Kidney (tissue), 14 donors: ENCODE results near the gene KLHL6. TPM values are rescaled to one million over a fixed set of nuclear protein-coding genes. Genes with fewer than 3 reads are reported as not detected.
"Not testable (repeated sequence)": the region's sequence is repeated elsewhere in the genome, so short reads cannot be mapped to it uniquely, and the experiment has no call there.

Source experiments
- DNase-seq, 5 donors: peaks; one replicate each; pipeline ENCODE4 v3.0.0-alpha.2; 2013 to 2020
- FAIRE-seq: peaks from 2 replicates; lab custom pipeline; 2012; peaks lifted over from hg19 to GRCh38; lab: Jason Lieb, UNC
- H3K27ac ChIP-seq, 2 donors: one replicate each; pipeline ENCODE4 v1.7.0; 2013; ENCODE audit warnings: low read depth in 2 of 2, low read length in 2 of 2, inconsistent platforms in 1 of 2
- H3K27me3 ChIP-seq: one replicate; pipeline ENCODE4 v1.7.1; 2013; ENCODE audit warnings: low read length, inconsistent platforms; ENCODE audit not compliant: control insufficient read depth, insufficient read depth
- H3K36me3 ChIP-seq, 3 donors: one replicate each; pipeline versions ENCODE4 v1.7.0 to v1.7.1; 2013; ENCODE audit warnings: low read length in 3 of 3, control low read depth in 1 of 3, inconsistent platforms in 1 of 3; ENCODE audit not compliant: insufficient read depth in 3 of 3, control insufficient read depth in 2 of 3
- H3K4me1 ChIP-seq, 3 donors: one replicate each; pipeline versions ENCODE4 v1.7.0 to v1.7.1; 2013; ENCODE audit warnings: low read length in 3 of 3, inconsistent platforms in 1 of 3, low read depth in 1 of 3; ENCODE audit not compliant: control insufficient read depth in 2 of 3, insufficient read depth in 2 of 3
- H3K4me3 ChIP-seq, 3 donors: one replicate each; pipeline versions ENCODE4 v1.7.0 to v1.8.1; 2013; ENCODE audit warnings: low read length in 3 of 3, control low read depth in 1 of 3, inconsistent platforms in 1 of 3
- H3K9ac ChIP-seq, 3 donors: one replicate each; pipeline versions ENCODE4 v1.7.0 to v1.7.1; 2013; ENCODE audit warnings: low read length in 3 of 3, control low read depth in 1 of 3, inconsistent platforms in 1 of 3
- H3K9me3 ChIP-seq, 3 donors: one replicate each; pipeline versions ENCODE4 v1.7.0 to v1.7.1; 2013; ENCODE audit warnings: low read length in 3 of 3, control low read depth in 1 of 3, inconsistent platforms in 1 of 3; ENCODE audit not compliant: control insufficient read depth in 2 of 3, insufficient read depth in 1 of 3
- CTCF ChIP-seq: IDR thresholded peaks from 3 replicates; pipeline ENCODE4 v1.5.1; 2012; ENCODE audit warnings: mild to moderate bottlenecking, moderate library complexity, borderline replicate concordance; ENCODE audit not compliant: insufficient read depth; ENCODE audit errors: extremely low read depth
- intact Hi-C: fragments of 100-400 bp; cut with DNase I; formaldehyde crosslinking; loops from one replicate; pipeline ENCODE4 v1.11.1; 2022
- polyA plus RNA-seq: library from polyadenylated mRNA; stranded (reverse); fragments of 350-450 nt; fragmentation: Illumina TruSeq; extraction: RNeasy Lipid Tissue Mini Kit (QIAGEN cat#74804); gene quantifications from one replicate; pipeline ENCODE4 v1.2.3, GENCODE V29; 2014; ENCODE audit warnings: low read depth, low replicate concordance; ENCODE audit not compliant: insufficient read depth
- total RNA-seq: library from RNA; stranded (reverse); fragmentation: NEBNext Ultra II Directional; extraction: Animal tissue kit (Norgen Biotek cat#: 25700); gene quantifications from one replicate; pipeline ENCODE4 v1.2.1, GENCODE V29; 2021
- donor health status: control.
- donor health status: control.
- donor health status: control.
- donor health status: control.
- donor health status: control.
- donor health status: DM: yes; HTN: yes; CAD: no.
- donor health status: Normal renal cell carcinoma (clear cell type).

Gene KLHL6
- total and polyA plus RNA-seq, 2 donors from 2014 or later: 0.37 to 9.8 TPM

GRCh38 chr3:183524476-183524875, 31.0 kb downstream of the KLHL6 start:
- no peaks in the 10 kb centered on the region for H3K9me3 ChIP-seq
- H3K36me3 ChIP-seq: no peaks in the 10 kb centered on the region
- FAIRE-seq: no peak
- H3K27ac ChIP-seq: no peak overlapping the region
- no peak overlapping the region for H3K9ac ChIP-seq
- no peaks in the 10 kb centered on the region for H3K4me1 ChIP-seq
- no peak for DNase-seq
- H3K4me3 ChIP-seq: no peak overlapping the region
- intact Hi-C loops: no loop called here
- no peak for TF ChIP-seq CTCF
- H3K27me3 ChIP-seq: no peaks in the 10 kb centered on the region

DNA sequence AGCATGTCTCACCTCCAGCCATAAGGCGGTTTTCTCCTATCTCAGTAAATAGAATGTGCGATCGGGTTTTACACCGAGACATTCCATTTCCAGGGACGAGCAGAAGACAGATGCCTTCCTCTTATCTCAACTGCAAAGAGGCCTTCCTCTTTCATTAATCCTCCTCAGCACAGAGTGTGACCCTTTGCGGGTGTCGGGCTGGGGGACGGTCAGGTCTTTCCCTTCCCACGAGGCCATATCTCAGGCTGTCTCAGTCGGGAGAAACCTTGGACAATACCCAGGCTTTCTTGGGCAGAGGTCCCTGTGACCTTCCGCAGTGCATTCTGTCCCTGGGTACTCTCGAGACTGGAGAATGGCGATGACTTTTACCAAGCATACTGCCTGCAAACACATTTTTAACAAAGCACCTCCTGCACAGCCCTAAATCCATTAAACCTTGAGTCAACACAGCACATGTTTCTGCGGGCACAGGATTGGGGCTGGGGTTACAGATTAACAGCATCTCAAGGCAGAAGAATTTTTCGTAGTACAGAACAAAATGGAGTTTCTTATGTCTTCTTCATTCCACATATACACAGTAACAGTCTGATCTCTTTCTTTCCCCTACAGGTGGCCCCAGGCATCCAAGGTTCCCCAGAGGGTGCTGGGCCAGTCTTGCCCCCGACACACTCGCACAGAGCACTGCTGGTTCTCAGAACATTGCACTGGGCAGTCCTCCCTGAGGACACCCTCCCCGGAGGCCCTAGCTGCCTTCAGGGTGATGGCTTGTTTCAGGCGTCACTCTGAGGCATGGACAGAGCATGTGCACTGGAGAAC, 34.6 kb downstream of the KLHL6 start:
- H3K4me3 ChIP-seq, H3K9me3 ChIP-seq, FAIRE-seq, H3K27me3 ChIP-seq, H3K9ac ChIP-seq, DNase-seq, intact Hi-C loops, H3K36me3 ChIP-seq, H3K4me1 ChIP-seq, H3K27ac ChIP-seq: not testable (repeated sequence)

- H3K9me3 ChIP-seq, intact Hi-C loops, H3K36me3 ChIP-seq, H3K27me3 ChIP-seq, H3K27ac ChIP-seq, DNase-seq, H3K4me1 ChIP-seq, H3K9ac ChIP-seq, FAIRE-seq, H3K4me3 ChIP-seq: not testable (repeated sequence)
These were observed 35.2 kb downstream of the KLHL6 start for GRCh38 chr3:183520295-183520694.

GRCh38 chr3:183519891-183520290, 35.6 kb downstream of the KLHL6 start:
- no peak overlapping the region for H3K9ac ChIP-seq
- H3K36me3 ChIP-seq: no peaks in the 10 kb centered on the region
- no peak overlapping the region for H3K27ac ChIP-seq
- DNase-seq (no peak), FAIRE-seq (no peak)
- intact Hi-C loops: no loop called here
- no peaks in the 10 kb centered on the region for H3K4me1 ChIP-seq
- no peaks in the 10 kb centered on the region for H3K9me3 ChIP-seq
- H3K27me3 ChIP-seq: no peaks in the 10 kb centered on the region
- TF ChIP-seq CTCF: no peak
- H3K4me3 ChIP-seq: no peak overlapping the region
